C4-2B (cell line): ENCODE measurements around the gene NPHP4.

Experiments
- H3K27ac ChIP-seq: fragments of 450-650 bp; 2 replicates; pipeline ENCODE4 v1.5.1; 2017
- CTCF ChIP-seq: fragments of 450-650 bp; conservative IDR thresholded peaks from 2 replicates; pipeline ENCODE4 v1.5.1; 2017; ENCODE audit warnings: mild to moderate bottlenecking
- ZFX ChIP-seq: fragments of 450-650 bp; IDR thresholded peaks from 2 replicates; pipeline ENCODE4 v1.6.1; 2017

The NPHP4 gene

GRCh38 chr1:5909576-5910275 is 82.5 kb downstream of the NPHP4 start:
- no peak for TF ChIP-seq ZFX
- no peak for TF ChIP-seq CTCF
- H3K27ac ChIP-seq = no peak overlapping the region

- TF ChIP-seq CTCF (no peak), ZFX (no peak)
- H3K27ac ChIP-seq = no peak overlapping the region
These were observed 83.5 kb downstream of the NPHP4 start for GRCh38 chr1:5908461-5909375.

DNA sequence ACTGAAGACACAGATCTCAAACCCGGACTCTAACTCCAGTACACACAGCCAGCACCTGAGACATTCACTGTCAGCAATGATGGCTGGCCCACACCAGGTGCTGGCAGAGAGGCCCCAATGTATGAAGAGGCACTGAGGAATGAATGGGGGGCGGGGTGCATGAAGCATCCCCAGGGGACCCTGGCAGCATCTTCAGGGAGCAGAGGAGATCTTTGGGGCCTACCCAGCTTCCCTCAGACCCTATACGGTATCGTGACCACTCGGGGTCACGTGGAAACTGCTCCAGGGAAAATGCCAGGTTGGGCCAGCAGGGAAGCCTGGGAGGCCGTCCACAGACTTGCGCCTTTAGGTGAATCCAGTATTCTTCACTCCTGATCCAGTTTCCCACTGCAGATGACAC is 84.3 kb downstream of the NPHP4 start:
- H3K27ac ChIP-seq = no peak overlapping the region
- no peak for TF ChIP-seq ZFX
- no peak for TF ChIP-seq CTCF

DNA sequence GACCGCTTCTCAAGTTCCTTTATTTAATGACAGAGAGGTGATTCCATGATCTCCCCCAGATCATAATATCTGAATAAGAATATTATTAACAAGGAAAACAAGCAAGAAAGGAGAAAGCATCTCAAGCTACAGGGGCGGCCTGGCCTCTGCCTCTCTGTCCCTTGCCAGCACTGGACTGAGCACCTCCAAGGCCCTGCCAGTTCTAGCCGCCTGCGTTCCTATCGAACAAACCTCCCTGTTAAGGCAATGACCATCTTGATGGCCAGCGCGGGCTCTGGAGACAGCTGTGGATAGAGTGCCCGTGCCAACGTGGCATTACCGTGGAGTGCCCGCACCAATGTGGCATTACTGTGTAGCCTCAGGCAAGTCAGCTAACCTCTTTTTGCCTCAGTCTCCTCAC is 84.8 kb downstream of the NPHP4 start:
- no peak for TF ChIP-seq ZFX
- H3K27ac ChIP-seq = no peak overlapping the region

DNA sequence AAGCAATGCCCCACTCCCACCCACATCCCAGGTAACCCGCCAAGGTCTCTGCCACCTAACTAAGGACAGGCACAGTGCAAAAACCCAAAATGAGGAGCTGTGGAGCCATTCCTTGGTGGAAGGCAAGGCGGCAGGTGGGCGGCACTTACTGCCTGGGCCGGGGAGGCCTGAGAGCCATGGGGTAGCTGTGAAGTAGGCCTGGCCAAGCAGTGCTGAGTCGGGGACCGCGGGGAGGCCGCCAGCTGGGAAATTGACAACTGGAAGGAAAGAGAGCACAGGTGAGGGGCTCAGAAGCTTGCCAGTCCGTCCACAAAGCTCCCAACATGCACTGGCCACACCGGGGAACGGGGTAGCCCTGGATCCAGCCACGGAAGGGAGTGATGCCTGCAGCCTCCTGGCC is 85.3 kb downstream of the NPHP4 start:
- TF ChIP-seq ZFX (no peak), CTCF (no peak)
- H3K27ac ChIP-seq = no peak overlapping the region

DNA sequence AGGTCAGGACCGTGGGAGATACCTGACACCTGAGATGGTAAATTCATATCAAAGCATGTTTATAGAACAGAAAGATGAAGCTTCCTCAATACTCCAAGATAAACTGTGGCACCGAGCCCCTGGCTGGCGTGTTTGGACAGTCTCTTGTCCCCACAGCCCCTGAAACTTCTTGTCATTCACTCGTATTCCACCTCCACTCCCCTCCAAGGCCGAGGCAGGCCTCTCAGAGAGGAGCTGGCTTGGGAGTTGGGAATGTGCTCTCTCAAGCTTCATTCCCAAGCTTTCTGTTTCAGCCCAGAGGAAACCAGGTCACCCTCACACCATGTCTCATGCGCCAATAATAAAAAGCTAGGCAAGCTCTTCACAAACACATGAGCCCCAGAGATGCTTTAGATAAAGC is 86.1 kb downstream of the NPHP4 start:
- TF ChIP-seq CTCF = no peak
- TF ChIP-seq ZFX = no peak
- H3K27ac ChIP-seq = no peak overlapping the region

- no peak for TF ChIP-seq ZFX
- TF ChIP-seq CTCF = no peak
- H3K27ac ChIP-seq = no peak overlapping the region
These were observed 86.8 kb downstream of the NPHP4 start for GRCh38 chr1:5905436-5905835.
